C1 segment of cervical spinal cord (tissue), 14 donors: ENCODE results near the gene SLC25A33.
A peak's percentile ranks its signal among the peaks of the same experiment; 100 is the strongest.
"Not testable (repeated sequence)": the region's sequence is repeated elsewhere in the genome, so short reads cannot be mapped to it uniquely, and the experiment has no call there.

ENCODE experiments used
- DNase-seq, 14 donors: peaks; one replicate each; lab custom pipeline; 2025; lab: John Stamatoyannopoulos, UW

The SLC25A33 gene

DNA sequence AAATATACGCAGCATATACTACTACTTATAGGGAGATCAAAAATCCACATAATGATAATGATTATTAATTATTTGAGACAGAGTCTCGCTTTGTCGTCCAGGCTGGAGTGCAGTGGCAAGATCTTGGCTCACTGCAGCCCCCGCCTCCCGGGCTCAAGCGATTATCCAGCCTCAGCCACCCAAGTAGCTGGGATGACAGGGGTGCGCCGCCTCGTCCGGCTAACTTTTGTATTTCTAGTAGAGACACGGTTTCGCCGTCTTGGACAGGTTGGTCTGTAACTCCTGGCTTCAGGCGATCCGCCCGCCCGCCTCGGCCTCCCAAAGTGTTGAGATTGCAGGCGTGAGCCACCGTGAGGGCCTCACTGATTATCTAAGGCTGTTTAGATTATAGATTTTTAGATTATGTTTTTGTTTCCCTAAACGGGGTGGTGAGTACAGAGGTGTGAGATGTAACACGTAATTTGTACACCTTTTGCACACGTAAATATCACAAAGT is 548 bp upstream of the SLC25A33 start:
- DNase-seq: peak in 3 of 14 donors; percentile 41 to 54 (median 45)

DNA sequence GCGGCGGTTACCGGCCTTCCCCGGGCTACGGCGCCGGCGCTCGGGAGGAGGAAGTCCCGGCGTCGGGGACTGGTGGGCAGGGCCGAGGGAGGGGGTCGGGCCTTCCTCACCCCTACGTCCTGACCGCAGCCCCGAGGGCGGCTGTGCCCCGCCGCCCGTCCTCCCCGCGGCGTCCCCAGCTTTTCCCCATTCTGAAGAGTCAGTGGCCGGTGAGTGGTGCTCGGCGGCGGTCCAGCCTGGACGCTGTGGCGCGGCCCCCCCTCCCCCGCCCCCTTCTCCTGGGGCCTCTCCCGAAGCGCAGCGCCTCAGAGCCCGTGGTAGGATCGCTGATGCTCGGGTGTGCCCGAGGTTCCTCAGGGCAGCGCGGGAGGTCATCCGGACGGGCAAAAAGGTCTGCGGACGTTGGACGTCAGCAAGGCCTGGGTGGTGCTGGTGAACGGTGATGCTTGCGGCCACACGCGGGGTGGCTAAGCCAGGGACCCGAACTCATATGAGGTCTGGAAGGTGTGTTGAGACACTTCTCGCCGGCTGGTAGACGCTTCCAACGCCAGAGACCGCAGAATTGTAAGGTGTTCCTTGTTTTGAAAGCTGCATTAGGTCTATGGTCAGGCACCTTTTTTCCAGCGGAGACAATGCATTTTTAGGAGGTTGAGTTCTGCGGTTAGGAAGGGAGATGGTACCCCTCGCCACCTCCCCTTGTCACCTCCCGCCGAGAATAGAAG is 725 bp downstream of the SLC25A33 start:
- peak in 12 of 14 donors; percentile 12 to 80 (median 58) for DNase-seq

DNA sequence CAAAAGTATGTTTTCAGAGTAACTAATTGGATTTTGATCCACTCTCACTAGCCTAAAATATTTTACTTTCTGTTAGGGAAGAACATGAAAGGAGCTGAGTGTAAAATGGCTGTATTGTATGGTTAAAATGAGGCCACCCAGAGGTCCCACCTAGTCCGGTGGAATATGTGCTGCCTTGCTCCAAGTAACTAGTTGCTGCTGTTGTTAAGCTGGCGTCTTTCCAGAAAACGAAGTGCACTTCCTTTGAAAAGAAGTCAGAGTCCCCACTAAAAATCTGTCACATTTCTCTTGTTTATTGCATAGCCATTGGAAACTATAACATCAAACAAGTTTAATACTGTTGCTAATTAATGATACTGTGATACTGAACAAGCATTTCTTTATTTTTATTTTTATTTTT is 3.2 kb downstream of the SLC25A33 start:
- DNase-seq: no peak

DNA sequence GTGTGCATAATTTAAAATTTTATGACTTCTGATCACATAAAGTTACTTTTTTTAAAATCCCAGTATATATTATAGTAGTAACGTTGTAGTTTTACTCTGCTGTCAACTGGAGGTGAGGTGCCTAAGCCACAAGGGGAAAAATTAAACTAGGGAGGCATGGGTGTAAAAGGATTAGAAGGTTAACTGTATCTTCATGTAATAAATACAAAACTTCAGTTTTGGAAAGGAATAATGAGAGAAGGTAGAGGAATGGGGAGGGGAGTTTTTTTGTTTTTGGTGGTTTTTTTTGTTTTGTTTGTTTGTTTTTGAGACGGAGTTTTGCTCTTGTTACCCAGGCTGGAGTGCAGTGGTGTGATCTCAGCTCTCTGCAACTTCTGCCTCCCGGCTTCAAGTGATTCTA is 5.7 kb downstream of the SLC25A33 start:
- no peak for DNase-seq

DNA sequence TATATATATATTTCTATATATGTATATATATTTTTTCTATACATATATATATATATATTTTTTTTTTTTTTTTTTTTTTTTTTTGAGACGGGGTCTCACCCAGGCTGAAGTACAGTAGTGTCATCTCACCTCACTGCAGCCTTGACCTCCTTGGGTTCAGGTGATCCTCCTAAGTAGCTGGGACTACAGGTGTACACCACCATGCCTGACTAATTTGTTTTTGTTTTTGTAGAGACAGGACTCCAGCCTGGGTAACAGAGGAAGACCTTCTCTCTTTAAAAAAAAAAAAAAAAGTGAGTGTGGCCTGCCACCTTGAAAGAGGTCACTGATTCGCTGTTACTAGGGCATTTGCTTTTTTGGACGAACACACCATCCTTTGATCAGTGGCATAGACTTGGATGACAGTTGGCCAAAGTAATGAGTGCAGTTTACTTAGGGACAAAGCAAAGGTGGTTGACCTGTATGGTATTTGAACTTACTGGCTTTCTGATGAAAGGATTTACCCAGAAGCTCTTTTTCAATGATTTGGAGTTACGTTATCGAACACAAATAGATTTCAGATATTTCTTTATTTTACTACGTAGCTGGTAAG is 10.8 kb downstream of the SLC25A33 start:
- DNase-seq: no peak

DNA sequence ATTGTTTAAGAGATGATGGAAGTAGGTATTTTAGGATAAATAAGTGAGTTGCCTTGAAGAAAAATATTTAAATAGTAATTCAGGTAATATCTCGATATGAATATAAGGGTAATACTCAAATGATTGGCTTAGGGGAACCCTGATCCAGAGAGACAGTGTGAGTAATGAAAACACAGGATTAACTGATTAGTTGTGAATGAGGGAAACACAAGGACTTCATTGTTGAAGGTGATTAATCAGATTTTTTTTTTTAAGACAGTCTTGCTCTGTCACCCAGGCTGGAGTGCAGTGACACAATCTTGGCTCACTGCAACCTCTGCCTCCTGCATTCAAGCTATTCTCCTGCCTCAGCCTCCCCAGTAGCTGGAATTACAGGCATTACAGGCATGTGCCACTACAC is 12.7 kb downstream of the SLC25A33 start:
- DNase-seq: no peak

DNA sequence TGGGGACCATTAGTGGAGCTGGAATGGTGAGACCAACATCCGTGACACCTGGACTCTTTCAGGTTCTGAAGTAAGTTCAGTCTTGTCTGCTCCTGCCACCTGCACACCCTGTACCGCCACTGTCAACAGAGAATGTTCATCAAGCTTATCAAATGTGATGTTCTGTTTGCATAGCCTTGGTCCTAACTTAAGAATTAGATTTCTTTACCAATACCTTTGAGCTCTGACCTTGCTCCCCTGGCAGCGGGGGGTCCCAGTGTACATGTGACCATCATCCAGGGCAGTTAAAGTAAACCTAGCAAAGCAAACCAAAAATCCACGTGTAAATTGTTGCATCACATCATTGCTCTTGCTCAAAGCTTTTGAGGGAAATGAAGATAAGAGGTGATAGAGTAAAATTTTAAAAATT is 14.5 kb downstream of the SLC25A33 start:
- DNase-seq: no peak

DNA sequence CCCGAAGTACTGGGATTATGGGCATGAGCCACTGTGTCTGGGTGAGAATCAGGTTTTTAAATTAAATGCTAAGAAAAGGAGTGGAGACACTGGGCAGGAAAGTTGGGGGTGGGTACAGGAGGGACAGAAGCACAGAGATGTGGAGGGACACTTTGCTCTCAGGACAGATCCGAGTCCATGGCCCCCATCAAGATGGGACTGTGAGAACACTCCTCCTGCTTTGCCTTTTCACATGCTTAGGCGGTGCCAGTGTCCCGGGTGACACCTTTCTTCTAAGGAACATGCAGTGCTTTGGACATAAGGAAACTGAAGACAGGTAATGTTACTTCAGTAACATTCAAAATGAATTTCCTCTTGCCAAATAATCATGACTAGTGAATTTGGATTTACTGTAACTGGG is 16.7 kb downstream of the SLC25A33 start:
- DNase-seq: no peak

DNA sequence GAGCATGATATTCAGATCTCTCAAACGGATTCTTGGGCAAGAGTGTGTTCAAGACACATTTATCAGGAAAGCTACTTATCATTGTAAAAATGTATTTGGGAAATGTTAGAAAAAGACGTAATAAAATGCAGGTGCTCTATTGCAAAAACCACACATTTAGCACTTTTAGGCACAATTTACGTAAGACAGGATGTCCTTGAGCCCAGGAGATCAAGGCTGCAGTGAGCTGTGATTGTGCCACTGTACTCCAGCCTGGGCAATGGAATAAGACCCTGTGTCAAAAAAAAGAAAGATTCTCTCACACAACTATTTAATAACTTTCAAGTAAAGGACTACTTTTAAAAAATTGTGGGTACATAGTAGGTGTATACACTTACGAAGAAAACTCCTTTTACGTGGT is 18.4 kb downstream of the SLC25A33 start:
- no peak for DNase-seq

DNA sequence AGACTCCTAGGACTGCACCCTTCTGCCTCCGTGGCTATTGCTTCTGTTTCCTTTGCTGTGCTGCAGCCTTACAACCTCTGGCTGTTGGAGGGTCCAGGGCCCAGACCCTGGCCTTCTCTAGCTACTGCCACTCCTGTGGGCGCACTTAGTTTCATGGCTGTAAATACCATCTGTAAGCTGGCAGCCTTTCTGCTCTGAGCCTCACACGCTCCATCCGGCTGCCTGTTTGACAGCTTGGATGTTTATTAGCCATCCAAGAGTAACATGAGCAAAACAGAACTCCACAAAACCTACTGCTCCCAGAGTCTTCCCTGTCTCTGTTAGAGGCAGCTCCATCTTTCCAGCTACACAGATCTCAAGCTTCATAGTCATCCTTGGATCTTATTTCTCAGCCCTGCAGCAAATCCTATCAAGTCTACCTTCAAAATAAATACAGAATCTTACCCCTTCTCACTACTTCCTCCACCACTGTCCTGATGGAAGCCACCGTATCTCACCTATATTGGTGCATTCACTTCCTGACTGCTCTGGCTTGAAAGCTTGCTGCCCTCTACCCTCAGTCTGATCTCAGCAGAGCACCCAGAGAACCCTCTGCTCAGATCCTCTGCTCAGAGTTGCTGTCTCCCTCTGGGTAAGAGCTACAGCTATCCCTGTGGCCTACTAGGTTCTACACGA is 19.1 kb downstream of the SLC25A33 start:
- DNase-seq: no peak

DNA sequence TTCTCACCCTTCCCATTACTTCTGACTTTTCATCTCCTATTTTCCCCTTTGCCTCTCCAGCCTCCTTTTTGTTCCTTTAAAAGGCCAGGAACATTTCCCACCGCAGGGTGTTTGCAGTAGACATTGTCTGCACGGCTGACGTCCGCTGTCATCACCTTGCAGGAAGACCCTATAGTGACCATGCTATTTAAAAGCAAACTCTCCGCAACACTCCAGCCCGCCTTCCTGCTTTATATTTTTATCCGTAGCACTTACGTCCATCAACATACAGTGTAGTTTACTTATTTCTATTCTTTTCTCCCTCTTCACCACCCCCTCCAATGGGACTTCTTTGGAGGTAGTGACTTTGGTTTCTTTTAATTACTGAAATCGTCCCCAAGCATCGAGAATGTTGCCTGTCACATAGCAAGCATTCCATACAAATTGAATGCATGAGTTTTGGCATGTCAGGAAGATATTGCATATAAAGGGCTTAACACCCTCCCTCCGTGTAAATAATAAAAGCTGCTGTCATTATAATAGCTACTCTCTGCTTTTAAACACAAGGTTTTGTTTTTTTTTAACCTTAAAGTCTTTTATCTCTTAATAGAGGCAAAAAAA is 19.8 kb downstream of the SLC25A33 start:
- DNase-seq: no peak

DNA sequence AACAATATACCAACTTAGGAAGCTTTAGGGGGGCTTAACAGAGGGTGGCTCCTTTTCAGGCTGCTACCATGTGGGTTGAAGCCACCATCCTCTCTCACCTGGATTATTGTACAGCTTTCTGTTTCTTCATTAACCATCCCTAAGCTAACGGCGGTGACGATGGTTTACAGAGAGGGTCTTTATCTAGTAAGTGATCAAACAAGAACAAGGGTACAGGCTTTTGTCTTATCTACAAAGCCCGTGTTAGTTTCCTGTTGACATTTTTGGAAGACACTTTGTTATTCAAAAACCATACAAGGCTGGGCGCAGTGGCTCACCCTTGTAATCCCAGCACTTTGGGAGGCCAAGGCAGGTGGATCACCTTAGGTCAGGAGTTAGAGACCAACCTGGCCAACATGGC is 20.4 kb downstream of the SLC25A33 start:
- no peak for DNase-seq

DNA sequence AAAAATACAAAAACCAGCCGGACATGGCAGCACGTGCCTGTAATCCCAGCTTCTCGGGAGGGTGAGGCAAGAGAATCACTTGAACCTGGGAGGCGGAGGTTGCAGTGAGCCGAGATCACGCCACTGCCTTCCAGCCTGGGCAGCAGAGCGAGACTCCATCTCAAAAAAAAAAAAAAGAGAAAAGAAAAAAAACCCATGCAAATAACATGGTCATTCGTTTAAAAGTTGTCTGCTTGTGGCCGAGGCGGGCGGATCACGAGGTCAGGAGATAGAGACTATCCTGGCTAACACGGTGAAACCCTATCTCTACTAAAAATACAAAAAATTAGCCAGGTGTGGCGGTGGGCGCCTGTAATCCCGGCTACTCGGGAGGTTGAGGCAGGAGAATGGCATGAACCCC is 20.8 kb downstream of the SLC25A33 start:
- not testable (repeated sequence) for DNase-seq

DNA sequence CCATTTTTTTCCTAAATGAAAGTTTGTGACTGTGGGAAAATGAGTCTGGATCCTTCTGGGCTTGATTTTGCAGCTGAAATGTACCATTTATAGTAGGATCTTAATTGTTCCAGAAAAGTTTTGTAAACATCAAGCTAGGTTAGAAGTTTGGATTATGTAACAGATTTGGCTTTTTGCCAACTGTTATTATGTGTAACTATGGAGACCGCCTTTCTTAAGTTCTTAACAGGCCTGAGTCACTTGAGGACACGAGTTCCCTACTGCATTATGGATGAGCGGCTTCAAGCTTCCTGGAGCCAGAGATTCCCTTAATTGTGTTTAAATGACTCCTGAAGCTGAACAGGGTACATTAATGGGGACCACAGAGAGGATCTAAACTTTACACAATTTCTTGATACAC is 22.2 kb downstream of the SLC25A33 start:
- peak in 1 of 14 donors; percentile 9 for DNase-seq

DNA sequence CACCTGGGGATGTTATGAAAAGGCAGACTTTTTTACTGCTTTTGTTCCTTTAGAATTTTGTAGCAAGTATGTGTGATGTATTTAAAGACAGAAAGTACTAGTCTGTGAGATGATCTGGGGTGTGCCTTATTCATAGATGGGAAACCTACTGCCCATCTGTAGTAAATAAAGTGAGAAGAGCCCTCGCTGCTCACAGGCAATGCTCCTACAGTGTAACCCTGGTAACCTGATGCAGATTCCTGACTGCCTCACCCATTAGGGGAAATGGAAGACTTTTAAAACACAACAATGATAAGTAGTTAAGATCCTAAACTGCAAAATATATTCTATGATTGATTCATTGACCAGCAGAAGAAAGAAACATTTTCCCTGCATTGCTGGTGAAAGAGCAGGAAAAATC is 30.0 kb downstream of the SLC25A33 start:
- no peak for DNase-seq

DNA sequence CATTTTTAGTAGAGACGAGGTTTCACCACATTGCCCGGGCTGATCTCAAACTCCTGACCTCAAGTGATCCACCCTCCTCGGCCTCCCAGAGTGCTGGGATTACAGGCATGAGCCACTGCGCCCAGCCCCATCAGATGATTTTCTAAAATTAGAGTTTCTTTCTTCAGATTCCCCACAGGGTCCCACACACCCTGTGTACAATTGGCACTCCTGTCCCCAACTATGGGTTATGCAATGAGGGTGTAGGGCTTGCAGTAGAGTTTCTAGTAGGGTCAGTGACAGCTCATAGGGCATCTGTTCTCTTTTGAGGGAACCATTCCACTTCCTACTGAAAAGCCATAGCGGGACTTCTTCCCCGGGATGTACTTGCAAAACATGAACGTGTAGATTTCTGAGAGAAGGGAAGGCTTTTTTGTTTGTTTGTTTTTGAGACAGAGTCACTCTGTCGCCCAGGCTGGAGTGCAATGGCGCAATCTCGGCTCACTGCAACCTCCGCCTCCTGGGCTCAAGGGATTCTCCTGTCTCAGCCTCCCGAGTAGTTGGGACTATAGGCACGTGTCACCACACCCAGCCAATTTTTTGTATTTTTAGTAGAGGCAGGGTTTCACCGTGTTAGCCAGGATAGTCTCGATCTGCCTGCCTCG is 31.7 kb downstream of the SLC25A33 start:
- not testable (repeated sequence) for DNase-seq

DNA sequence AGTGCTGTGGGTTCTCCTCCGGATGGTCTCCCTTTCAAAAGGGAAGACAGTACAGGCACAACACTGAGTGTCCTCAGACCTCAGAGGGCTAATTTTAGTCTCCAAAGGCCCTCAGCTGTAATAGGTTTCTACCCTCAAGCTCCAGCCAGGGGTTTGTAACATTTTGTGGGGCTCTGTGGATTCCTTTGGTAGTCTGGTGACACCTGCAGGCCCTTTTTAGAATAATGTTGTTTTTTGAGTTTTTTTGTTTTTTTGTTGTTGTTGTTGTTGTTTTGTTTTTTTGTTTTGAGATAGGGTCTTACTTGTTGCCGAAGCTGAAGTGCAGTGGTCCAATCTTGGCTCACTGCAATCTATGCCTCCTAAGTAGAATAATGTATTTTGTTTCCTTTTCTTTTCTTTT is 34.5 kb downstream of the SLC25A33 start:
- no peak for DNase-seq

DNA sequence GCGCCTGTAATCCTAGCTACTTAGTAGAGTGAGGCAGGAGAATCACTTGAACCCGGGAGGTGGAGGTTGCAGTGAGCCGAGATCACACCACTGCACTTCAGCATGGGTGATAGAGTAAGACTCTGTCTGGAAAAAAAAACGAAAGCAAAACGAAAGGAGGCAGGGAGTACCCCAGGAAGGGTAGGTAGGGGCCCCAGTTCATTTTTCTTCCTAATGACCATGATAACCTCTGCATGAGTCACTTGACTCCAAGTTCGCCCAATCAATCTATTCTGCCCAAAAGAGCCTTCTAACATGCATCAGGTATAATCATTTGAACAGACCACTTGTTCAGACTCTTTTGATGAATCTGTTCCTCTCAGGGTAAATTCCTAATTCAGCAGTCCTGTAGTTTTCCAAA is 36.2 kb downstream of the SLC25A33 start:
- no peak for DNase-seq

DNA sequence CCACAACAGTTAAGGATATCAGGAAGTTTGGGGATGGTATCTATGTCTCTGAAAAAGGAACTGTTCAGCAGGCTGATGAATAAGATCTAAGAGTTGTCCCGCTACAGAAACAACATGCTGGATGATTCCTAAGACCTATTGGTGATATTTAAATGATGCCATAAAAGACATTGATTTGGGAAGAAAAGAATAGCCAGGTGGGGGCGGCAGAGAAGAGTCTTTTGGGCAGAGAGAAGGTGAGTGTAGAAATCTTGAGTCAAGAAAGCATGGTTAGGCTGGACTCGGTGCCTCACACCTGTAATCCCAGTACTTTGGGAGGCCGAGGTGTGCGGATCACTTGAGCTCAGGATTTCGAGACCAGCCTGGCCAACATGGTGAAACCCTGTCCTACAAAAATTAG is 37.6 kb downstream of the SLC25A33 start:
- no peak for DNase-seq

DNA sequence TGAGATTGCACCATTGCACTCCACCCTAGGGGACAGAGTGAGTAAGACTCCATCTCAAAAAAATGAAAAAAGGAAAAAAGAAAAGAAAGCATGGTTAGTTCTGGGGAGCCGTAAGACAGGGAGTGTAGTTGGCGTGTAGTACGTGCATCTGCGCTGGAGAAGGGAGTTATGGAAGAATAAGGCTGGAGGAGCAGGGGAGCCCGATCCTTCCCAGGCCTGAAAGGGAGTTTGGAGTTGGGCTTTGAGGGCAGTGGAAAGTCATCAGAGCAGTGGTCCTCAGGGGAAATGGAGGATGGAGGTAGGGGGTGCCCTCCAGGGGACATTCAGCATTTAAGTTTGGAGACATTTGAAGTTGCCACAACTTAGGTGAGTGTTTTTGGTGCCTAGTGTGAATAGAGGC is 38.2 kb downstream of the SLC25A33 start:
- DNase-seq: no peak

DNA sequence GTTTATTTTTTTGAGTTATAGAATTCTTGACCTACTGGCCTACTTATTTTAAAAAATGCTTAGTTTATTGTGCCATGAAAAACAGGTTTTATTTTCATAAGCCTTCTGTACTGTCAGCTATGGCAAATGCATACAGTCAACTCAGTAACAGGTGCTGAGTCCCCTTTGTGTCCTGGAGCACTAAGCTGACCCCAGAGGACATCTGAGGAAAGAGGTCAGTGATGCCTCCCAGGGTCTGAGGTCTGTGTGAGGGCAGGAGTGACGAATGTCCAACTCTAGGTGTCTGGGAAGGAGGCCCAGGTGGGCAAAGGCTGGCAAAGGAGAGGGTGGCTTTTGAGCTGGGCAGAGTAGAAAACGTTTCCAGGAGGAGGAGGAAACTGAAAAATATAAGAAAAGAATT is 41.7 kb downstream of the SLC25A33 start:
- DNase-seq: no peak
